ENCODE measurements around the gene ST14.
"Not testable (repeated sequence)": the region's sequence is repeated elsewhere in the genome, so short reads cannot be mapped to it uniquely, and the experiment has no call there.

The ST14 gene

DNA sequence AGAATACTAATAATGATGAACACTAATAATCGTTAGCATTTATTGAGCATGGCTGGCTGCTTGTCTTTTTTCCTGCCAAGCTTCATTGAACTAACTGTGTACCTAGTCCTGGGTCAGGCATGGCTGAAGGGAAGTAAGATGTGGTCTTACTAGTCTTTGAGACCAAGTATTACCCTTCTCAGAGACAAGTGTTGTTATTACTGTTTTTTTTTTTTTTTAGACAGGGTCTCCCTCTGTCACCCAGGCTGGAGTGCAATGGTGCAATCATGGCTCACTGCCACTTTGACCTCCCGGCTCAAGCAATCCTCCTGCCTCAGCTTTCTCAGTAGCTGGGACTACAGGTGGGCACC lies 4.6 kb downstream of the ST14 start:
- DNase-seq: no peak

DNA sequence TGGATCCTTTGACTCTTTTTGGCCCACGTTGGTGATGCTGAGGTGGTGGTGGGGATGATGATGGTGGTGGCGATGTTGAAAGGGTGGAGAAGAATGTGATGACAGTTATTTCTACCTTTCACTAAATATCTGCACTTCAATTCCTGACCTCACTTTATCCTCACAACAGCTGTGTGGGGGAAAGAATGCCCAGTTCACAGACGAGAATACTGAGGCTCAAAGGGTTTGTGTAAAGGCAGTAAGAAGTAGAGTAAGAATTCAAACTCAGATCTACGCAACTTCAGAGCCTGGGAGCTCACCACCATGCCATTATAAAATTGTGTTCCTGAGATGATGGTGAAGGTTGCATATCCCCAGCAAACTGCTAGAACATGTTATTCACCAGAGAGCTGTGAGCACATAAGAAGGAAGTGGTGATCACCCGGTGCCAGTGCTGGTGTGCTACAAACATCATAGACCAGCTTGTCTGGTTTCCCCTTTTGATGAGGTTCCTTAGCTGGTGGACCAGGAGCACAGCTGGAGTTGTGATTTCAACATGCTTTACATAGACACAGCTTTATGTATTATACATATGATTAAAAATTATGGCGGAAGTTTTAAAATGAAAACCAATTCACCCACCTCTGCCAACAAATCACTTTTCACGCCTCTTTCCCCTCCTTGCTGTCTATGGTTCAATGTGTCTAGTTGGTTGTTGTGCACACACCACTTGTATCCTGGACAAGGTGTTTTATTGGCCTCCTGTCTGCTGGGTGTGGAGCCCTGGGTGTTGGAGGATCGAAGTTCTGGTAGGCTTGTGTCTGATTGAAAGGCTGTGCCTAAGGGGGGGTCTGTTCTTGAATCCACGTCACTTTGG lies 6.2 kb downstream of the ST14 start:
- no peak for DNase-seq

DNA sequence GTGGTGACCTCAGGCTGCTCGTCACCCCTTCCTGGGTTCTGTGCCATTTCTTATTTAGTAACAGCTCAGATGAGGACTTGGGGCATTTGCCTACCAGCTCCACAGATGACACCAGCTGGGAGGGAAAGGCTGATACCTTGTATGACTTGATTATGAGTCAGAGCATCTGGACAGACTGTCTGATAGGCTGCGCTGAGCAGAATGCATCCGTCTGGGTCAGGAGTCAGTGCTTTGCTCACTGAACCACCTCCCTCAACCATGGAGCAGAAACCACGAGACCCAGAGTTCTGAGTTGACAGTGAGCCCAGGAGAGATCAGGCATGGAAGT lies 6.8 kb downstream of the ST14 start:
- no peak for DNase-seq

DNA sequence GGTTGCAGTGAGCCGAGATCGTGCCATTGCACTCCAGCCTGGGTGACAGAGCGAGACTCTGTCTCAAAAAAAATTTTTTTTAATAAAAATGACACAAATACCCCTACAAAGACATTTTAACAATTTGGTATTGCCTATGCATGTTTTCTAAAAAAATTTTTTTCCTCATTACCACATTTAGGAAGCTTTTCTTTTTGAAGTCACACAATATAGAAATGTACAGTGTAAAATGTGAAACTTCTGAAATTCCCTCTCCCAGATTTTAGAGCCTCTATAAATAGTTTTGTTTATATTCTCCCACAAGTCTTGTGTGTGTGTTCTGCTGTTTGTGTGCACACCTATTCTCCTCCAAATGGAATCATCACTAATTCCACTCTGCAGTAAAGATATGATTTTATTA lies 7.6 kb downstream of the ST14 start:
- no peak for DNase-seq

DNA sequence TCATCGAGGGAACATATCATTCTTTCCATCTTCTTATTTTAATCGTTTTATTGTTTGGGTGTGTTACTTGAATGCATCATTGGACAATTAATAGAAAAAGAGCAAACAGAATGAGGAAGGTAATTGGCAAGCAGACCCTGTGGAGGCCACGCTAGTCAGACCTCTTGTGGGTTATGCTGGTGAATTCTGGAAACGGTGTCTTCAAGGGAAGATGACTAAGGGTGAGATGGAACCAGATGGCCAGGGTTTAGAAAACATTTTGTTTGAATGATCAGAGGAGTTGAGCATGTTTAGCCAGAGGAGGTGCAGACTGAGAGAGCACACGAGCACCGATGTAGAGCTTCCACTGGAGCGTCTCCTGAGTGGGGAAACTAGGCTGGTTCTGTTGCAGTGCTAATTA lies 8.5 kb downstream of the ST14 start:
- no peak for DNase-seq

DNA sequence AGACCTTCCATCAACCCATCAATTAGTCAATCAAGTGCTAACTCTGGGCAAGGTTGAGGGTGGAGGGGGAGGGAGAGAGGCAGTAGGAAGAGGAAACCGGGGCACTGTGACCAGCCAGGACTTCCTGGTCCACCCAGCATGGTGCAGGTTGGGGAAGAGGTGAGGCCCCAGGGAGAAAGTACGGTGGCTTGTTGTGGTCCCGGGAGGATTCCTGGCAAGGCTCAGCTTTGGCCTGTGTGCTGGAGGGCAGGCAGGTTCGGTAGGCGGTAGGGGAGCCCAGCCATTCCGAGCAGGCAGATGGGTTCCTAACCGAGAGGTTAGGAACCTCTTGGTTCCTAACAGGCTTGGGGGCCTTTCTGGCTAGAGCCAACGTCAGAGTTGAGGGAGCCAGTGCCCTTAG lies 10.8 kb downstream of the ST14 start:
- DNase-seq: no peak

DNA sequence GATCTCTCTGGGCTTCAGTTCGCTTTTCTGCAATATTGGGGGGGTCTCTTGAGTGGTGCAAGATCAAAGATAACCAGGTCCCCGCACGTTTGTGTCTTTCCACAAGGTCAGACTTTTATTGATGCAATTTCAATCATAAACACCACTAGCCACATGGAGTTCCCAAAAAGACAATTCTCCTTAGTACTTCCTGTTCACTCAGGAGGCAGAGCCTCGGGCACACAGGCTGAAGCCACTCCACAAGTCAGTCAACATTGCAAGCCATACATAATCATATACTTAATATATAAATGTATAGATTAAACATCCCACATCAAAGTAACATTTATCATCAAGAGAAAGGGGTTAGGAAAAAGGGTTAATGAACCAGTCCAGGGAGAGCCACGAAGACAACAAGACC lies 12.0 kb downstream of the ST14 start:
- no peak for DNase-seq

DNA sequence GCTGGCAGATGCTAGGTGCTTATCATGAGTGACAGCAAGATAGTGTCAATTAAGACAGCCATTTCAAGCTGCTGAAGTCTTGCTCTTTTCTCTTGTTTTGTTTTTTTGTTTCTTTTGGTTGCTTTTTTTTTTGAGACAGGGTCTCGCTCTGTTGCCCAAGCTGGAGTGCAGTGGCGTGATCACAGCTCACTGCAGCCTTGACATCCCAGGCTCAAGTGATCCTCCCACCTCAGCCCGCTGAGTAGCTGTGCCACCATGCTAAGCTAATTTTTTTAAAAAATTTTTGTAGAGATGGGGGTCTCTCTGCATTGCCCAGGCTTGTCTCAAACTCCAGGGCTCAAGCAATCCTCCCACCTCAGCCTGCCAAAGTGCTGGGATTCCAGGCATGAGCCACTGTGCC lies 12.4 kb downstream of the ST14 start:
- not testable (repeated sequence) for DNase-seq

DNA sequence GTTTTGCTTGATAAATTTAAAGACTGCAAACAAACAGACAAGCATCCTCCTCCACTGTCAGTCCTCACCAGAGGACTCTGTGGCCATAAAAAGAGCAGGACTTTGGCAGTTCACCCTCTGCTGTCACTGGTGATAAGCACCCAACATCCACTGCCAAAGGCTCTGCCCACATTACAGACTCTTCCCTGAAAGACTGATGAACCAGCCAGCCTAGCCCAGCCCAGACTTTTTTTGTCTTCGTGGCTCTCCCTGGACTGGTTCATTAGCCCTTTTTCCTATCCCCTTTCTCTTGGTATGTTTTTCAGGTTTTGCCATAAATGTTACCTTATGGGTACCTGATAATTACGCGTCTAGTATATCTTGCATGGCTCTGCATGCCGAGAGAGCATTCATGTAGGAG lies 15.1 kb downstream of the ST14 start:
- no peak for DNase-seq

DNA sequence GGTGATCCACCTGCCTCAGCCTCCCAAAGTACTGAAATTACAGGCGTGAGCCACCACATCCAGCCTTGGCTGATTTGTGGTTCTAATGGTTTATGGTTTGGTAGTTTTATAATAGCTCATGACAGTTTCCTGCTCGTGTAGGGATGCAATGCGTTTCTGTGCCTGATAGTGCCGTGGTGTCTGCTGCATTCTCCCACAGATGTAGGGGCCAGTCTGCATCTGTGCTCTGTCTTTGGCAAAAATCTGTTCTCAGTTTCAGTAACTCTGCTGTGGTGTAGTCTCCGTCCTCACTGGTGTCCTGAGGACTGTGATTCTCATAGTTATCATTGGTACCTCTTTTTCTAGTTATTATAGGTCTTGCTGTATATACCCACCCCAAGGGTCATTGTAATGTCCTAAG lies 16.3 kb downstream of the ST14 start:
- DNase-seq: no peak

DNA sequence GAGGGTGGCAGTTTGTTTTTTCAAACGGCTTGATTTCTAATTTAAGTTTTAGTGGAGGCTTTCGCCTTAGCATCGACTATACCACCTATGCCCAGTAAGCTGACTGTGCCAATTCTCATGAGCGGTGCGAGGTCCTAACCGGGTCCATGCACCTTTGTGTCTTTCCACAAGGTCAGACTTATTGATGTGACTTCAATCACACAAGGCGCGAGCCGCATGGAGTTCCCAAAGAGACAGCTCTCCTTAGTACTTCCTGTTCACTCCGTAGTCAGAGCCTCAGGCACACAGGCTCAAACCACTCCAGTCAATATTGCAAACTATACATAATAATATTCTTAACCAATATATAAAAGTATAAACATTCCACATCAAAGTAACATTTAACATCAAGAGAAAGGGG lies 18.2 kb downstream of the ST14 start:
- DNase-seq: no peak

DNA sequence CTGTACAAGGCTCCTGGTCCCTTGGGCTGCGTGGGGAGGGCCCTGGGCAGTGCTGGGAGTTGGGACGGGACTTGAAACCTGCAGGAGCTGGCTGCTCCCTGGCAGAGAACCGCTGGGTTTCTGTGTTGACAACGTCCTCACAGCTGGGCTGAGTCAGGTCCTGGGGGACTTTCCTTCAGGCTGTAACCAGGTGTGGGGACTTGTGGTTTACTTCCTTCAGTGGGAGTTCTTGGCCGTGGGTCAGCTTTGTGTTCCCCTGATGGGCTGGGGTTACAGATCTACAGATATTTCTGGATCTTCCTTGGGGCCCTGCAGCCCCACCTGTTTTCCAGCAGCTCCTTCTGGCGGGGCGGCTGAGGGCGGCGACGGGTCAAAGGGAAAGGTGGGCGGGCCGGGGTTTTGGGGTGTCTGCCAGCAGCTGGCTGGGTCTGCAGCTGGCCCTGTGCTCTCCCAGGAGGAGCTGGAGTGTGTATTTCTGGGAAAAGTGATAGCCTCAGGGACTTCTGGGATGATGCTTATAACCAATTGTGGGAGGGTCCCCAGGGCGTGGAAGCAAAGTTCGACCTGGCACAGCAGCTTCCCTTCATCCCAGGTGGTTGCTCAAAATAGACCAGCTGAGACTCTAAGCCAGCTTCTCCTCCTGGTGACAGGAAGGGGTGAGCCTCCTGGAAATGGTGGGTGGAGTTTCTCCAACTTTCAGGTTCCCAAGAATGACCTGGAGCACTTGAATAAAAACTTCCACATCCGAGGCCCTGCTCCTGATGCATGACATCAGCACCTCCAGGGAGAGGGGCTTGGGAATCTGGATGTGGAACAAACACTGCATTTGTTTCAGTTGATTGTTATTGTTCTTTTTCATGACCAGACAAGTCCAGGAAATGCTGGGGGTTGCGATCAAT lies 19.1 kb downstream of the ST14 start:
- DNase-seq: no peak

DNA sequence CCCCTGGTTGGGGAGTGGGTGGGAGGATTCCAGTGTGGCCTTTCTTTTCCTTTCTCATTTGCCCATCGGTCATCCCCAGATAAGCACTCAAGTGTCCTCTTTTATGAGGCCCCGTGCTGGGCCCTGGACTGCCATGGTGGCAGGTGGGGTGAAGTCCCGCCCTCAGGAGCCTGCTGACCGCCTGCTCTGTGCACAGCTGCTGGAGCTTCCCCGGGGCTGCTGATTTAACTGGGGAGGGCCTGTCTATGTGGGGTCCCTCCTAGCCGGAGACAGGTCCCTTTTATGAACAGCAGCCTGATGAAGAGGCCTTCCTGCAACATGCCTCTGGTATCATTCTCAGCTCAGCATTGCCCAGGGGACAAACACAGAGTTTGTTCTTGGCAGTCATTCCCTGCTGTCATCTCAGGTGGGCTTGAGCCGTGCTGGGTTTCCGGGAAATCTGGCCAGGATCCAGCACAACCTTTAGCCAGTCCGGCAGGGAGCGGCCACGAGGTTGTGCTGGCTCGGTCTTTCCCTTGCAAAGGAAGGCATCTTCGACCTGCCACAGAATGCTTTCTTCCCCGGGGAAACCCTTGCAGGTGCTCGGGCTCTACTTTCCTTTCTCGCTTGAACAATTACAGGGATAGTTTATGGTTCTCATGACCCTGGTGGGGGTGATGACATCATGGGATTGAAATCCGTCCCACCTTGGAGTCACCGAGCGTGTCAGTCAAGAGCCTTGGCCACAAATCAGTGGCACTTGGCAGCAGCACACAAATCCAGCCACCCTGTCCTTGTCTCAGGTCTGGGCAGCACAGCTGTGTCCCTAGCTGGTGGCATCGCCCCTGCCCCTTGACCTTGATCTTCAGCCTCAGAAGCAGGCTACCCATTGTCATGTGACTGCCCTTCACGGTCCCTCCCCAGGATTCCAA lies 20.1 kb downstream of the ST14 start:
- no peak for DNase-seq

DNA sequence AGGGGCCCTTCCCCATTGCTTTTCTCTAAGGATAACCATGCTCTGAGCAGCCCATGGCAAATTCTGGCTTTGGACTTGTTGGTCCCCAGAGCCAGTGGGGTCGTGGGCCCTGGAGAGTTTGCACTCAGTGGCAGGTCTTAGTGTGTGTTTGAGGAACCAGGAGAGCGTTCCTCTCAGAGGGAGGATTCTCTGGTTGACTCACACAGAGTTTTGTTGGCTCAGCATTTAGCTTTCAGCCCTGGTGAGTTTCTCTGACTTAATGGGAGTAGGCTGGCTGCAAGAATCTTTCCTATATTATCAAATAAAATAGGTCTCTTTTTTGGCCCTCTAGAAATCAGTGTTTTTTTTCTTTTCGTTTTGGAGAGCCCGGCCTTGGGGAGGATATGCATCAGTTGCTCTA lies 20.9 kb downstream of the ST14 start:
- DNase-seq: peak in 1 of 14 donors; percentile 4

DNA sequence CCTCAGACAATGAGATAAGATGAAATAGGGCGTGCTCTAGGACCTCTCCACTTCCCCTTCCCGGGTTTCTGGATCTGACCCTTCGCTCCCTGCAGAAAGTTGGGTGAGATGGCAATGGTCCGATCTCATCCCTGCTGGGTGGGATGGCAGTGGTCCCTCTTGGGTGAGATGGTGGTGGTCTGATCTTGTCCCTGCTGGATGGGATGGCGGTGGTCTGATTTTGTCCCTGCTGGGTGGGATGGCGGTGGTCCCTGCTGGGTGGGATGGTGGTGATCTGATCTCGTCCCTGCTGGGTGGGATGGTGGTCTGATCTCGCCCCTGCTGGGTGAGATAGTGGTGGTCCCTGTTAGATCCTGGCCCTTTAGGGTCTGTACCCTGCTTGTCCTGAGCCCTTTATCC lies 21.3 kb downstream of the ST14 start:
- DNase-seq: no peak

DNA sequence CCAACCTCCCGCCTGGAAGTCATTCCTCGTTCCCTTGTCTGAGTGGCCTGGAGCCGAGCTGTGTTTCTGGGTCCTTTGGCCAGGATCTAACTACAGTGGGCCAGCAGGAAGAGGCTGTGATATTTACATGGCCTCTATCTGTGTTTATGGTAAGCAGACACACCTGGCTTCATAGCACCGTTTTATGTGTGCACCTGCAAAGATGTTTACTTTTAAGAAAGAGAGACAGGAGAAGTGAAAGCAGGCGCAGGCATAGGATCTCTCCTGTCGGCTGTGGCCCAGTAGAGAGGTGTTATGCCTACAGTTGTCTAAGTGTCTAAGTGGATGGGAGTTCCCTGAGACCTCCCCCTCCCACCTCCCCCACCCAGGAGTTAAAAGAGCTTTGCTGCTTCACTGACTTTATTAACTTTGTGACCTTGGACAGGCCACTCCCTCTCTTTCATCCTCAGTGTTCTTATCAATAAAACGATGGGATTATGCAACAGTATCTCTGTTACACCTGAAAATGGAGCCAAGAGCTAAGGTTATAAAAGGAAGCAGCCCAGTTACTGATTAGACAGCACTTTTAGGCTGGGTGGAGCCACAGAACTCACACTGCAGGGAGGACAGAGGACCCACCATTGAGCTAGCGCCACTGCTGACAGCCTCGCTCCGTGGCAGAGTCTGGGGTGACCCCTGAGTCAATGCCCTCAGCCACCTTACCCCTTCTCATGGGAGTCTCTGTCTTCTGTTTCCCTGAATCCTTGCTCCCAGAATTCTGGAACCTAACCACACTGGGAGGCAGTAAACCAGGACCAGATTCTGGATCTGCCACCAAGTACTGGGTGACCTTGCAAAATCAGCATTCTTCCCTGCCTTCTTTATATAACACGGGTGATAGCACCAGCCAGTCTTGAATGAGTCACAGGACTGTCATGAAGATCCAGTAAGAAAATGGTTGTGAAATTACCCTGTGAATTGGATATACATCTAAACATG lies 22.0 kb downstream of the ST14 start:
- DNase-seq: no peak

DNA sequence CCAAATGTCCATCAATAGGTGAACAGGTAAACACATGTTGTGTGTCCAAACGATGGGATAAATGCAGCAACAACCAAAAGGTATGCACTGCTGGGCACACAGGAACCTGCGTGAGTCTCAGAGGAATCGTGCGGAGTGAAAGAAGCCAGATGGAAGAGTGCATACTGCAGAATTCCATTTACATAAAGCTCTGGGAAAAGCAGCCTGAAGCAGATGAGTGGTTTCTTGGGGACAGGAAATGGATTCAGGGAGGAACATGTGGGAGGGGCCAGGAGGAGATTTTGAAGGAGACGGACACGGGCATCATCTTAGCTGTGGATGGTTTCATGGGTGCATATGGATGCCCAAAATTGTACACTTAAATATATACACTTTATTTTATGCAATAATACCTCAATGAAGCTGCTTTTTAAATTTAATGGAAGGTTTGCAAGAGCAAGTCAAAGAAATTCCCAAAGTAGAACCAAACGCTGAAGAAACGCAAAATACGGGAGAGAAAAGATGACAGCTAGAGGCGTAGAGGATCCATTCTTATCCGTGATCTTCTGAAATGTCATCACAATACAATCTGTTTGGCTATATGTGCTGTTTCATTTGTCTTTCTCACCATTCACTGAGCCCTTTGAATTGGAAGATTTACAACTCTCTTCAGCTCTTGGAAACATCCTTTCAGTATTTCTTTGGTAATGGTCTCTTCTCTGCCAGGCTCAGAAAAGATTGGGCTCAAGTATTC lies 24.5 kb downstream of the ST14 start:
- DNase-seq: no peak

DNA sequence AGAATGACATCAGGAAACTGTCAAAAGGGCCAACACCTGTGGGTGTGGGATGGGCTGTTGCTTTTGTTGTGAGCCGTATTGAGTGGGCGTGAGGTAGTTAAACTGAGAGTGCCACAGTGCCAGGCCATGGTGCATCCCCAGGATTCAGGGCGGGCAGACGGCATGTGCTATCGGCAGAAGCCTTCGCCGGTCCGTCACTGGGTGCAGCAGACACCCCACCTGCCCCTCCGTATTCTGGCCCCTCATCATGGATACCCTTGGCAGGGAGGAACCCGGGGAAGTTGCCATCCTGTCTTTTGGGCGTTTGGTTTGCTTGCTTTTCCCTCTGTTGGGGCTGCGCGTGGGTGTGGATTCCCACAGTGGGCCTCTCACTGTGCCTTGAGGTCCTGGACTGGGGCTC lies 27.5 kb downstream of the ST14 start:
- no peak for DNase-seq

DNA sequence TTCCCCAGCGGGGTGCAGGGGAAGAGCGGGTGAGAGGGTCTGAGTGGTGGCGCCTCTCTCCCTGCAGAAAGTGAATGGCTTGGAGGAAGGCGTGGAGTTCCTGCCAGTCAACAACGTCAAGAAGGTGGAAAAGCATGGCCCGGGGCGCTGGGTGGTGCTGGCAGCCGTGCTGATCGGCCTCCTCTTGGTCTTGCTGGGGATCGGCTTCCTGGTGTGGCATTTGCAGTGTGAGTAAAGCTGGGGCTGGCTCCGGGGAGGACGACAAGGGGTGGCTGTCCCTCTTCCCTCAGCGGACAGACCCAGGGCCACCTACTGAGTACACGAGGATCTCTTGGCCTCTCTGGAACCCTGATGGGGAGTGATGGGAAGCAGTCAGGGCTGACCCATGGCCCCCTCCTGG lies 28.5 kb downstream of the ST14 start:
- no peak for DNase-seq

DNA sequence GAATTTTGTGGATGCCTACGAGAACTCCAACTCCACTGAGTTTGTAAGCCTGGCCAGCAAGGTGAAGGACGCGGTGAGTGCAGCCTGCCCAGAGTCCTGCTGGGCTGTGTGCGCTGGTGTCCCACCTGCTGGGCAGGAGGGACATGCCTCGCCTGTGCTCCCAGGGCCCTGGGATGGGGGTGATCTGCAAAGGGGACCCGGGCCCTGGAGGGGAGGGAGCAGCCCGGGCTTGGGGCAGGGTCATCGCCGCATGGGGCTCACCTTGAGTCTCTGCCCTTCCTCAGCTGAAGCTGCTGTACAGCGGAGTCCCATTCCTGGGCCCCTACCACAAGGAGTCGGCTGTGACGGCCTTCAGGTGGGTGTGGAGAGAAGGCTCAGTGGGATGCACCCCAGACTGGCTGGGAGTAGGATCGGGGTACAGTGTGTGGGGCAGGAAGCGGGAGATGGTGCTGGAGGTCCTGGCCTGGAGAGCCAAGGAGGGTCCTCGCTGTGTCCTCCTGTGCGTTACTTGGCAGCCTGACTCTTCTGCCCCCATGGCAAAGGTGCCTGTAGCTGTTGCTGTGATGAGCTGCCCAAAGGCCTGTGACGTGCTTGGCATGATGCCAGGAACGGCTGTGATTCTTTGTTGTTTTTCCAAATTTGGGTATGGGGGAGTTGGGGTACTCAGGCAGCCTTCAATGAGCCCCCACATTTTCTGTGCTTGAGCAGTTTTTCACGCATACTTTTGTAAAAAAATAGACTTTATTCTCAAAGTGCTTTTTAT lies 29.2 kb downstream of the ST14 start:
- no peak for DNase-seq

Data from C1 segment of cervical spinal cord (tissue), 14 donors.